SK-N-DZ (cell line): Measurements from ENCODE around the gene KBTBD12.

Source experiments
- DNase-seq: peaks from one replicate; pipeline ENCODE4 v3.0.0-alpha.2; 2015; ENCODE audit warnings: low spot score

Gene KBTBD12

GRCh38 chr3:127953091-127954035 is 38.3 kb downstream of the KBTBD12 start:
- no peak for DNase-seq

GRCh38 chr3:127954640-127955039 is 39.6 kb downstream of the KBTBD12 start:
- DNase-seq: no peak

- no peak for DNase-seq
These were observed 40.7 kb downstream of the KBTBD12 start for GRCh38 chr3:127955728-127956127.

GRCh38 chr3:127959041-127959440 is 44.0 kb downstream of the KBTBD12 start:
- DNase-seq: no peak

- DNase-seq: no peak
These were observed 44.8 kb downstream of the KBTBD12 start for GRCh38 chr3:127959873-127960272.

GRCh38 chr3:127960421-127960965 is 45.5 kb downstream of the KBTBD12 start:
- DNase-seq: no peak

GRCh38 chr3:127961124-127961523 is 46.1 kb downstream of the KBTBD12 start:
- DNase-seq: no peak

GRCh38 chr3:127961963-127962362 is 46.9 kb downstream of the KBTBD12 start:
- no peak for DNase-seq

GRCh38 chr3:127962937-127963336 is 47.9 kb downstream of the KBTBD12 start:
- DNase-seq: no peak

- no peak for DNase-seq
These were observed 49.0 kb downstream of the KBTBD12 start for GRCh38 chr3:127964053-127964452.

- DNase-seq: no peak
These were observed 49.8 kb downstream of the KBTBD12 start for GRCh38 chr3:127964816-127965215.

- no peak for DNase-seq
These were observed 52.3 kb downstream of the KBTBD12 start for GRCh38 chr3:127967316-127967715.

- peak; percentile 48 for DNase-seq
These were observed 56.0 kb downstream of the KBTBD12 start for GRCh38 chr3:127970966-127971592.

- DNase-seq: no peak
These were observed 59.2 kb downstream of the KBTBD12 start for GRCh38 chr3:127974226-127974625.

- no peak for DNase-seq
These were observed 60.4 kb downstream of the KBTBD12 start for GRCh38 chr3:127975153-127976029.

GRCh38 chr3:127978636-127979035 is 63.6 kb downstream of the KBTBD12 start:
- DNase-seq: no peak

GRCh38 chr3:127979473-127979872 is 64.4 kb downstream of the KBTBD12 start:
- DNase-seq: no peak

- no peak for DNase-seq
These were observed 66.1 kb downstream of the KBTBD12 start for GRCh38 chr3:127981097-127981496.

- DNase-seq: no peak
These were observed 67.1 kb downstream of the KBTBD12 start for GRCh38 chr3:127982155-127982554.

GRCh38 chr3:127984241-127984975 is 69.4 kb downstream of the KBTBD12 start:
- DNase-seq: no peak

GRCh38 chr3:127985216-127985615 is 70.2 kb downstream of the KBTBD12 start:
- no peak for DNase-seq
